Measurements from ENCODE around the gene MND1.

- TF ChIP-seq CTCF (IDR thresholded peaks at IDR 0.05) (no peak), EZH2phosphoT487 (IDR thresholded peaks at IDR 0.05) (no peak)
These were observed 57.0 kb downstream of the MND1 start for GRCh38 chr4:153401501-153401900.

Measured in neural progenitor cell (in vitro differentiated cells).